Spleen (tissue), 13 donors: ENCODE data around the gene RPS14. TPM values are rescaled to one million over a fixed set of nuclear protein-coding genes. Genes with fewer than 3 reads are reported as not detected.
A peak's percentile ranks its signal among the peaks of the same experiment; 100 is the strongest.

Source experiments
- DNase-seq: peaks from one replicate; pipeline ENCODE4 v3.0.0-alpha.2; 2020
- H3K27ac ChIP-seq, 8 donors: fragments of 200-600 bp; sonication (generic) in 7 of 8; 1 replicate in 4 of 8; 2 replicates in 4 of 8; pipeline versions ENCODE4 v1.5.0 to v1.8.0; 2016 to 2021; ENCODE audit warnings: inconsistent platforms in 4 of 8, mild to moderate bottlenecking in 4 of 8, moderate library complexity in 1 of 8
- H3K27me3 ChIP-seq, 7 donors: fragments of 200-600 bp; sonication (generic) in 6 of 7; replicated peaks in 1 of 7; 1 replicate in 4 of 7; 2 replicates in 3 of 7; pipeline versions ENCODE4 v1.5.0 to v1.8.0; 2016 to 2021; ENCODE audit warnings: inconsistent platforms in 3 of 7, mild to moderate bottlenecking in 1 of 7
- H3K36me3 ChIP-seq, 6 donors: fragments of 200-600 bp; sonication (generic) in 5 of 6; 1 replicate in 4 of 6; 2 replicates in 2 of 6; pipeline versions ENCODE4 v1.5.0 to v1.8.0; 2016 to 2021; ENCODE audit warnings: inconsistent platforms in 2 of 6
- H3K4me1 ChIP-seq, 6 donors: fragments of 200-600 bp; sonication (generic) in 5 of 6; 1 replicate in 3 of 6; 2 replicates in 3 of 6; pipeline versions ENCODE4 v1.5.0 to v1.8.0; 2016 to 2021; ENCODE audit warnings: inconsistent platforms in 3 of 6
- H3K4me3 ChIP-seq, 8 donors: fragments of 200-600 bp; sonication (generic) in 7 of 8; 1 replicate in 4 of 8; 2 replicates in 4 of 8; pipeline versions ENCODE4 v1.5.0 to v1.8.0; 2016 to 2021; ENCODE audit warnings: inconsistent platforms in 4 of 8, mild to moderate bottlenecking in 4 of 8, moderate library complexity in 2 of 8
- H3K9me3 ChIP-seq, 8 donors: fragments of 200-600 bp; sonication (generic) in 7 of 8; 1 replicate in 4 of 8; 2 replicates in 4 of 8; pipeline versions ENCODE4 v1.5.0 to v1.8.0; 2016 to 2021; ENCODE audit warnings: inconsistent platforms in 4 of 8
- CTCF ChIP-seq, 11 experiments: fragments of 200-600 bp in 7 of 11; fragments of 450-650 bp in 4 of 11; sonication (generic) in 4 of 11; IDR thresholded peaks in 8 of 11; conservative IDR thresholded peaks in 3 of 11; 1 replicate in 7 of 11; 2 replicates in 4 of 11; pipeline versions ENCODE4 v1.4.0 to v1.8.0; 2016 to 2021; ENCODE audit warnings: antibody characterized with exemption in 11 of 11, inconsistent platforms in 4 of 11, mild to moderate bottlenecking in 1 of 11
- POLR2A ChIP-seq, 3 donors: fragments of 450-650 bp; IDR thresholded peaks; one replicate each; pipeline ENCODE4 v1.5.1; 2017; ENCODE audit warnings: antibody characterized with exemption in 3 of 3, mild to moderate bottlenecking in 1 of 3
- POLR2AphosphoS5 ChIP-seq, 3 donors: sonication (generic); formaldehyde crosslinking; IDR thresholded peaks; one replicate each; pipeline ENCODE4 v1.5.1; 2017; ENCODE audit warnings: antibody characterized with exemption in 3 of 3
- WGBS, 5 donors: extraction: QIAGEN DNeasy Blood & Tissue Kit in 3 of 5; methylation state at CpG; one replicate each; pipeline versions ENCODE4 v1.1.5 to v1.1.7; 2013 to 2018; 5-methylcytosine and 5-hydroxymethylcytosine counted together
- intact Hi-C: fragments of 100-400 bp; cut with DNase I; formaldehyde crosslinking; loops from one replicate; pipeline ENCODE4 v1.15.0; 2023; ENCODE audit warnings: low total_unique reads
- long read RNA-seq, 2 donors: transcript quantifications; one replicate each; lab custom pipeline, GENCODE V29; 2026
- polyA plus RNA-seq, 3 donors: library from polyadenylated mRNA; stranded (reverse); fragments of 200-250 nt; gene quantifications; one replicate each; pipeline ENCODE4 v1.2.1, GENCODE V29; 2013
- total RNA-seq, 7 donors: library from RNA; depleted of rRNA in 3 of 7; stranded (reverse); fragments of >200 nt in 3 of 7; fragmentation: NEBNext Ultra II Directional in 4 of 7; extraction: Animal tissue kit (Norgen Biotek cat#: 25700) in 4 of 7; gene quantifications; one replicate each; pipeline versions ENCODE4 v1.1.0 to v1.2.1, GENCODE V29; 2016 to 2021
- donor health status: healthy with polysubstance abuse.
- donor health status: DM: no; HTN: no; CAD: no; lungs with moderate emphysema.
- donor health status: DM: no; HTN: no; CAD: no.
- donor health status: Bipolar disorder and iron deficiency.
- donor health status: healthy.
- donor health status: DM: no; HTN: no; CAD: no.
- donor health status: DM: yes; HTN: yes; CAD: no.

RPS14 gene
- total RNA-seq (1,000 to 10,000 TPM; 1,801 to 2,829 (median 2,025) TPM), polyA plus RNA-seq (1,000 to 10,000 TPM; 5,417 to 8,400 (median 8,329) TPM)
- long read RNA-seq, donor 1, transcript RPS14-205 (3 exons, 3,119 nt), result minor isoform, 128 of 1,723 reads
- long read RNA-seq, donor 1, transcript RPS14-201 (5 exons, 712 nt), result minor isoform, 9 of 1,723 reads
- long read RNA-seq, donor 1, transcript RPS14-206 (2 exons, 398 nt), result minor isoform, 7 of 1,723 reads
- long read RNA-seq, donor 1, transcript RPS14-203 (5 exons, 569 nt), result major isoform, 1,301 of 1,723 reads
- long read RNA-seq, donor 1, partial matches to known transcripts, result 211 of 1,723 reads
- long read RNA-seq, donor 1, other reads (novel, unspliced or antisense), result 66 of 1,723 reads
- long read RNA-seq, donor 2, transcript RPS14-203 (5 exons, 569 nt), result major isoform, 1,312 of 1,650 reads
- long read RNA-seq, donor 2, transcript RPS14-205 (3 exons, 3,119 nt), result minor isoform, 119 of 1,650 reads
- long read RNA-seq, donor 2, partial matches to known transcripts, result 164 of 1,650 reads
- long read RNA-seq, donor 2, other reads (novel, unspliced or antisense), result 48 of 1,650 reads

- 3 to 5% (median 3%) methylated on average over 39 to 58 of the region's 58 CpGs for WGBS, 5 donors
- H3K9me3 ChIP-seq, result no peaks in the 10 kb centered on the region
- H3K4me3 ChIP-seq, result peak within 1 kb of the TSS; percentile 60 to 92 (median 70)
- intact Hi-C loops, result no loop called here
- peak within 1 kb of the TSS; percentile 92 to 98 (median 96) for H3K27ac ChIP-seq
- TF ChIP-seq POLR2A (IDR thresholded peaks at IDR 0.05) (peak; percentile 52 to 62 (median 60)), POLR2AphosphoS5 (IDR thresholded peaks at IDR 0.05) (peak; percentile 95 to 98 (median 98)), CTCF (IDR thresholded peaks at IDR 0.05 in 8 of 11, conservative IDR thresholded peaks at IDR 0.05 in 3 of 11) (peak; percentile 86 to 98 (median 94))
- H3K27me3 ChIP-seq, result no peaks in the 10 kb centered on the region
- DNase-seq, result peak; percentile 97
- H3K4me1 ChIP-seq, result peaks cover 14 to 65% (median 38%) of the 10 kb centered on the region in 6 donors
- peaks cover 2 to 33% (median 30%) of the 10 kb centered on the region in 6 donors for H3K36me3 ChIP-seq
Measured at GRCh38 chr5:150449517-150450339, at the start of gene RPS14. TSS of gene RPS14 (minus strand) at chr5:150449739. CDS start at chr5:150447733, 2,006 bp downstream.

GRCh38 chr5:150498971-150499370 is 49.4 kb upstream of the RPS14 start:
- TF ChIP-seq POLR2A (IDR thresholded peaks at IDR 0.05), result no peak
- TF ChIP-seq POLR2AphosphoS5 (IDR thresholded peaks at IDR 0.05), result no peak
- TF ChIP-seq CTCF (IDR thresholded peaks at IDR 0.05 in 8 of 11, conservative IDR thresholded peaks at IDR 0.05 in 3 of 11), result no peak
- no peaks in the 10 kb centered on the region for H3K9me3 ChIP-seq
- peak overlapping the region in 6 of 8 donors; percentile 9 to 81 (median 76) for H3K27ac ChIP-seq
- no peak for DNase-seq
- peaks cover 26 to 97% (median 83%) of the 10 kb centered on the region in 6 donors for H3K4me1 ChIP-seq
- H3K4me3 ChIP-seq, result no peak overlapping the region
- intact Hi-C loops, result no loop called here
- H3K27me3 ChIP-seq, result no peaks in the 10 kb centered on the region
- H3K36me3 ChIP-seq, result peaks cover 0 to 76% (median 2%) of the 10 kb centered on the region in 6 donors

- peaks cover 0 to 80% (median 2%) of the 10 kb centered on the region in 6 donors for H3K36me3 ChIP-seq
- DNase-seq, result no peak
- 54 to 70% (median 68%) methylated on average over 6 of the region's 6 CpGs for whole genome bisulfite sequencing, 5 donors
- no peaks in the 10 kb centered on the region for H3K9me3 ChIP-seq
- no peaks in the 10 kb centered on the region for H3K27me3 ChIP-seq
- TF ChIP-seq POLR2AphosphoS5 (IDR thresholded peaks at IDR 0.05) (no peak), CTCF (IDR thresholded peaks at IDR 0.05 in 8 of 11, conservative IDR thresholded peaks at IDR 0.05 in 3 of 11) (no peak), POLR2A (IDR thresholded peaks at IDR 0.05) (no peak)
- peak overlapping the region in 6 of 8 donors; percentile 22 to 81 (median 74) for H3K27ac ChIP-seq
- peak overlapping the region in 1 of 8 donors; percentile 4 for H3K4me3 ChIP-seq
- intact Hi-C loops, result no loop called here
- H3K4me1 ChIP-seq, result peaks cover 21 to 95% (median 80%) of the 10 kb centered on the region in 6 donors
Measured at GRCh38 chr5:150498501-150498900, 49.0 kb upstream of the RPS14 start.
